Endothelial cell of umbilical vein (primary cell): ENCODE measurements around the gene AFDN. TPM values are rescaled to one million over a fixed set of nuclear protein-coding genes. Genes with fewer than 3 reads are reported as not detected.

Experiments used
- BruUV-seq: library from RNA; stranded (reverse); fragments of 400-500 nt; replicated peaks from 2 replicates; lab custom pipeline; 2021; lab: Mats Ljungman, UMichigan
- CTCF ChIA-PET: fragments of 300-600, 350-600 bp; sonication (Branson Sonifier 250); formaldehyde crosslinking; loops from one replicate; lab custom pipeline; 2021; ENCODE audit warnings: antibody characterized with exemption, inconsistent platforms; lab: Charles Lee
- POLR2A ChIA-PET: fragments of 300-600, 350-600 bp; sonication (Branson Sonifier 250); formaldehyde crosslinking; loops from one replicate; lab custom pipeline; 2021; ENCODE audit warnings: antibody characterized with exemption, inconsistent platforms; lab: Charles Lee
- DNase-seq: peaks from one replicate; pipeline ENCODE4 v3.0.0-alpha.2; 2011; ENCODE audit warnings: low read depth, low spot score
- FAIRE-seq: peaks from 2 replicates; lab custom pipeline; 2011; peaks lifted over from hg19 to GRCh38; lab: Jason Lieb, UNC
- H2AFZ ChIP-seq: 2 replicates; pipeline ENCODE4 v1.6.0; 2012; ENCODE audit warnings: low read depth, low read length, control low read depth, inconsistent platforms
- H3K27ac ChIP-seq: 2 replicates; pipeline ENCODE4 v1.5.1; 2011; ENCODE audit warnings: low read depth, mild to moderate bottlenecking, control low read depth, low read length, moderate library complexity; ENCODE audit not compliant: insufficient read depth
- H3K27me3 ChIP-seq, 2 experiments: 2 replicates each; pipeline versions ENCODE4 v1.6.0 to v1.6.1; 2011; ENCODE audit warnings: low read length in 2 of 2, mixed read lengths in 1 of 2; ENCODE audit not compliant: control insufficient read depth in 2 of 2, insufficient read depth in 2 of 2
- H3K36me3 ChIP-seq, 2 experiments: 2 replicates in 1 of 2; 3 replicates in 1 of 2; pipeline ENCODE4 v1.5.1; 2011; ENCODE audit warnings: low read length in 2 of 2, mild to moderate bottlenecking in 1 of 2, moderate library complexity in 1 of 2; ENCODE audit not compliant: control insufficient read depth in 2 of 2, insufficient read depth in 2 of 2; ENCODE audit errors: extremely low read depth in 1 of 2
- H3K4me1 ChIP-seq: 3 replicates; pipeline ENCODE4 v1.5.1; 2011; ENCODE audit warnings: mild to moderate bottlenecking, low read length; ENCODE audit not compliant: control insufficient read depth, insufficient read depth; ENCODE audit errors: extremely low read depth
- H3K4me2 ChIP-seq: 2 replicates; pipeline ENCODE4 v1.6.1; 2011; ENCODE audit warnings: low read length, control low read depth, mixed read lengths; ENCODE audit not compliant: insufficient read depth
- H3K4me3 ChIP-seq, 3 experiments: fragments of 200-600 bp in 1 of 3; sonication (generic), shearing (Covaris generic) in 1 of 3; replicated peaks in 1 of 3; 2 replicates each; pipeline ENCODE4 v1.5.1; 2011 to 2016; ENCODE audit warnings: control low read depth in 3 of 3, low read length in 3 of 3, mild to moderate bottlenecking in 2 of 3, inconsistent platforms in 1 of 3, low read depth in 1 of 3, moderate library complexity in 1 of 3; ENCODE audit not compliant: insufficient read depth in 1 of 3
- H3K79me2 ChIP-seq: 2 replicates; pipeline ENCODE4 v1.6.0; 2012; ENCODE audit warnings: low read length, inconsistent platforms; ENCODE audit not compliant: control insufficient read depth, insufficient read depth
- H3K9ac ChIP-seq: replicated peaks from 2 replicates; pipeline ENCODE3; 2011; ENCODE audit warnings: low read length, control low read depth; ENCODE audit not compliant: insufficient read depth; ENCODE audit errors: extremely low read depth
- H3K9me1 ChIP-seq: replicated peaks from 3 replicates; pipeline ENCODE4 v1.6.0; 2011; ENCODE audit warnings: mild to moderate bottlenecking, low read length; ENCODE audit not compliant: control insufficient read depth, insufficient read depth; ENCODE audit errors: extremely low read depth
- H3K9me3 ChIP-seq: replicated peaks from 2 replicates; pipeline ENCODE4 v1.5.1; 2012; ENCODE audit warnings: low read length, inconsistent platforms; ENCODE audit not compliant: control insufficient read depth, insufficient read depth
- H4K20me1 ChIP-seq: replicated peaks from 2 replicates; pipeline ENCODE3; 2011; ENCODE audit warnings: mild to moderate bottlenecking, low read length; ENCODE audit not compliant: control insufficient read depth, insufficient read depth; ENCODE audit errors: extremely low read depth
- EZH2 ChIP-seq: IDR thresholded peaks from 2 replicates; pipeline ENCODE4 v1.6.1; 2012; ENCODE audit warnings: borderline replicate concordance, low read depth, mild to moderate bottlenecking, moderate library complexity, low read length, inconsistent platforms; ENCODE audit not compliant: severe bottlenecking
- FOS ChIP-seq: IDR thresholded peaks from 2 replicates; pipeline ENCODE4 v1.6.1; 2011; ENCODE audit warnings: mild to moderate bottlenecking, low read length, moderate library complexity, borderline replicate concordance; ENCODE audit not compliant: insufficient read depth
- GATA2 ChIP-seq: IDR thresholded peaks from 2 replicates; pipeline ENCODE4 v1.7.0; 2011; ENCODE audit warnings: low read depth, mild to moderate bottlenecking, moderate library complexity, mixed read lengths, low read length; ENCODE audit not compliant: insufficient read length, insufficient read depth
- JUN ChIP-seq: IDR thresholded peaks from 2 replicates; pipeline ENCODE4 v1.6.1; 2011; ENCODE audit warnings: borderline replicate concordance, low read depth; ENCODE audit not compliant: insufficient read length, insufficient read depth
- MYC ChIP-seq: IDR thresholded peaks from one replicate; pipeline ENCODE4 v1.6.1; 2011; ENCODE audit warnings: mild to moderate bottlenecking, low read depth, low read length
- POLR2A ChIP-seq: IDR thresholded peaks from 2 replicates; pipeline ENCODE4 v1.6.1; 2012; ENCODE audit warnings: low read depth, mild to moderate bottlenecking, control low read depth, low read length
- POLR2AphosphoS5 ChIP-seq: IDR thresholded peaks from 2 replicates; pipeline ENCODE4 v1.6.1; 2012; ENCODE audit warnings: low read depth, mild to moderate bottlenecking, control low read depth, low read length, moderate library complexity; ENCODE audit not compliant: insufficient read depth
- dilution Hi-C: fragments of 300-500 bp; cut with MboI; formaldehyde crosslinking; loops from one replicate; pipeline ENCODE4 v1.15.0; 2019; ENCODE audit warnings: low sequenced_read_pairs; ENCODE audit not compliant: extremely low pct_ligation_motif_present
- intact Hi-C: fragments of 100-400 bp; cut with micrococcal nuclease; formaldehyde crosslinking; loops from one replicate; pipeline ENCODE4 v1.10.0; 2022
- polyA plus RNA-seq, 4 experiments: library from polyadenylated mRNA; depleted of rRNA in 3 of 4; stranded (reverse) in 3 of 4; unstranded in 1 of 4; fragments of >200 nt; gene quantifications; 2 replicates each; pipeline versions ENCODE4 v1.2.1 to v1.2.3, GENCODE V29; 2011 to 2012; ENCODE audit warnings: missing spikeins in 1 of 4
- total RNA-seq: library from RNA; stranded (reverse); gene quantifications from 2 replicates; pipeline ENCODE4 v1.2.3, GENCODE V29; 2021
- TF ChIP-seq, protein P1 (sequence below): IDR thresholded peaks from 2 replicates; pipeline ENCODE4 v1.6.1; 2011; ENCODE audit not compliant: insufficient read depth, insufficient read length
- TF ChIP-seq, protein P2 (sequence below), 2 donors: IDR thresholded peaks; 1 replicate in 1 of 2; 2 replicates in 1 of 2; pipeline ENCODE4 v1.5.1; 2011; ENCODE audit warnings: low read length in 2 of 2, mild to moderate bottlenecking in 2 of 2, moderate library complexity in 2 of 2, control low read depth in 1 of 2, inconsistent platforms in 1 of 2, low read depth in 1 of 2; ENCODE audit not compliant: insufficient read depth in 1 of 2; ENCODE audit errors: extremely low read depth in 1 of 2

Gene AFDN
- total and polyA plus RNA-seq, 2 donors (not counting 3 experiments of a cell fraction or from before 2014, with no cell fraction given) = 31.0 to 134 TPM

DNA sequence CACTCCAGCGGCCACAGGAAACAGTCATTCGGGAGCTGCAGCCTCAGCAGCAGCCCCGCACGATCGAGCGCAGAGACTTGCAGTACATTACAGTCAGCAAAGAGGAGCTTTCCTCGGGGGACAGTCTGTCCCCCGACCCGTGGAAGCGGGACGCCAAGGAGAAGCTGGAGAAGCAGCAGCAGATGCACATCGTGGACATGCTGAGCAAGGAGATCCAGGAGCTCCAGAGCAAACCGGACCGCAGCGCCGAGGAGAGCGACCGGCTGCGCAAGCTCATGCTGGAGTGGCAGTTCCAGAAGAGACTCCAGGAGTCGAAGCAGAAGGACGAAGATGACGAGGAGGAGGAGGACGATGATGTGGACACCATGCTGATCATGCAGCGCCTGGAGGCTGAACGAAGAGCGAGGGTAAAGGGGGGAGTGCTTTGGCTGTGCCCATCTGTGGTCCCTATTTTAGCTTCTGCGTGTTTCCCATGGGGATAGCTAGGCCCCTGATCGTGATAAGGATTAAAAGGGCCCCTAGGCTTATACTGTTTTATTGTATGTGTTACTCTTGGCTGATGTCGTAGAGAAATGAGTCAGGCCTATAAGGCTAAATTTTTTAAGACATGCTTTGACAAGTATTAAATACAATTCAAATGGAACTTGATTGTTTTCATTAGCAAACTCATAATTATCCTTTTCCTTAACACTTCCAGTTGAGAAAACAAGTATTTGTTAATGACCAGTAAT, 125.2 kb downstream of the AFDN start:
- Histone ChIP-seq H3K36me3 (peaks cover 14 to 34% of the 10 kb centered on the region in 2 experiments), H3K4me2 (no peak overlapping the region), H3K4me1 (no peaks in the 10 kb centered on the region), H3K9ac (no peak overlapping the region), H3K79me2 (no peaks in the 10 kb centered on the region), H2AFZ (no peak overlapping the region), H4K20me1 (no peaks in the 10 kb centered on the region), H3K9me3 (no peaks in the 10 kb centered on the region), H3K27ac (no peak overlapping the region), H3K9me1 (no peaks in the 10 kb centered on the region), H3K4me3 (no peak overlapping the region), H3K27me3 (no peaks in the 10 kb centered on the region)
- dilution Hi-C loops (no loop called here), intact Hi-C loops (no loop called here)
- DNase-seq = no peak
- TF ChIP-seq POLR2A (no peak), MYC (no peak), JUN (no peak), FOS (no peak), POLR2AphosphoS5 (no peak), EZH2 (no peak), GATA2 (no peak)
- TF ChIP-seq, protein P1, sequence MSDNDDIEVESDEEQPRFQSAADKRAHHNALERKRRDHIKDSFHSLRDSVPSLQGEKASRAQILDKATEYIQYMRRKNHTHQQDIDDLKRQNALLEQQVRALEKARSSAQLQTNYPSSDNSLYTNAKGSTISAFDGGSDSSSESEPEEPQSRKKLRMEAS = no peak
- TF ChIP-seq, protein P2, sequence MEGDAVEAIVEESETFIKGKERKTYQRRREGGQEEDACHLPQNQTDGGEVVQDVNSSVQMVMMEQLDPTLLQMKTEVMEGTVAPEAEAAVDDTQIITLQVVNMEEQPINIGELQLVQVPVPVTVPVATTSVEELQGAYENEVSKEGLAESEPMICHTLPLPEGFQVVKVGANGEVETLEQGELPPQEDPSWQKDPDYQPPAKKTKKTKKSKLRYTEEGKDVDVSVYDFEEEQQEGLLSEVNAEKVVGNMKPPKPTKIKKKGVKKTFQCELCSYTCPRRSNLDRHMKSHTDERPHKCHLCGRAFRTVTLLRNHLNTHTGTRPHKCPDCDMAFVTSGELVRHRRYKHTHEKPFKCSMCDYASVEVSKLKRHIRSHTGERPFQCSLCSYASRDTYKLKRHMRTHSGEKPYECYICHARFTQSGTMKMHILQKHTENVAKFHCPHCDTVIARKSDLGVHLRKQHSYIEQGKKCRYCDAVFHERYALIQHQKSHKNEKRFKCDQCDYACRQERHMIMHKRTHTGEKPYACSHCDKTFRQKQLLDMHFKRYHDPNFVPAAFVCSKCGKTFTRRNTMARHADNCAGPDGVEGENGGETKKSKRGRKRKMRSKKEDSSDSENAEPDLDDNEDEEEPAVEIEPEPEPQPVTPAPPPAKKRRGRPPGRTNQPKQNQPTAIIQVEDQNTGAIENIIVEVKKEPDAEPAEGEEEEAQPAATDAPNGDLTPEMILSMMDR (IDR thresholded peaks at IDR 0.05; ENCODE audit: extremely low read depth in 1 of 2, insufficient read depth in 1 of 2, low read depth in 1 of 2, low read length in 2 of 2) = no peak
- no TSS peak for BruUV-seq
- ChIA-PET CTCF (interaction anchor here (1.1 kb wide), 2 partner anchors 12 to 51 kb away, joined by 3 read pairs; no protein-coding TSS in a partner anchor), POLR2A (no interaction called here)
- no peak for FAIRE-seq
